EL (cell line): Measurements from ENCODE around the gene INS.

Source experiments
- DNase-seq: peaks from one replicate; pipeline ENCODE4 v3.0.0-alpha.2; 2016

The INS gene

GRCh38 chr11:2143799-2144543 lies 17.0 kb downstream of the INS start:
- no peak for DNase-seq

- DNase-seq = no peak
These were observed 17.6 kb downstream of the INS start for GRCh38 chr11:2143477-2143798.

- peak; percentile 69 for DNase-seq
These were observed 18.2 kb downstream of the INS start for GRCh38 chr11:2142762-2143202.

GRCh38 chr11:2142300-2142759 lies 18.7 kb downstream of the INS start:
- DNase-seq = peak; percentile 57

- DNase-seq = no peak
These were observed 20.3 kb downstream of the INS start for GRCh38 chr11:2140411-2141400.

- DNase-seq = no peak
These were observed 21.2 kb downstream of the INS start for GRCh38 chr11:2139621-2140337.

- peak; percentile 16 for DNase-seq
These were observed 21.9 kb downstream of the INS start, which contains the start of gene IGF2 for GRCh38 chr11:2139123-2139521. Gene IGF2, minus strand, starts transcription at chr11:2139389. Its CDS starts 3,866 bp downstream, at chr11:2135523.

- DNase-seq = no peak
These were observed 22.4 kb downstream of the INS start for GRCh38 chr11:2138431-2139122.

GRCh38 chr11:2138068-2138430 lies 23.0 kb downstream of the INS start:
- DNase-seq = no peak

GRCh38 chr11:2137202-2138067 lies 23.6 kb downstream of the INS start:
- DNase-seq = peak; percentile 71

- DNase-seq = no peak
These were observed 24.1 kb downstream of the INS start for GRCh38 chr11:2136952-2137201.

GRCh38 chr11:2136209-2136951 lies 24.6 kb downstream of the INS start:
- no peak for DNase-seq

GRCh38 chr11:2135648-2136201 lies 25.3 kb downstream of the INS start:
- DNase-seq = no peak

- no peak for DNase-seq
These were observed 25.9 kb downstream of the INS start for GRCh38 chr11:2135018-2135569.

GRCh38 chr11:2134022-2135010 lies 26.7 kb downstream of the INS start:
- DNase-seq = no peak

GRCh38 chr11:2133241-2134021 lies 27.6 kb downstream of the INS start:
- no peak for DNase-seq

GRCh38 chr11:2132874-2133240 lies 28.2 kb downstream of the INS start:
- DNase-seq = no peak

GRCh38 chr11:2132246-2132645 lies 28.8 kb downstream of the INS start:
- DNase-seq = no peak
